Fibroblast of mammary gland (primary cell): ENCODE measurements around the gene RAVER2.

Source experiments
- DNase-seq: peaks from one replicate; pipeline ENCODE4 v3.0.0-alpha.2; 2010; ENCODE audit warnings: low read depth
- H3K4me3 ChIP-seq: 2 replicates; pipeline ENCODE4 v1.5.1; 2011; ENCODE audit warnings: low read depth, mild to moderate bottlenecking, low read length, moderate library complexity; ENCODE audit not compliant: control insufficient read depth
- TF ChIP-seq, protein P1 (sequence below): conservative IDR thresholded peaks from 2 replicates; pipeline ENCODE4 v1.5.1; 2011; ENCODE audit warnings: low read depth, low read length, inconsistent platforms; ENCODE audit not compliant: control insufficient read depth, insufficient read depth

Gene RAVER2

DNA sequence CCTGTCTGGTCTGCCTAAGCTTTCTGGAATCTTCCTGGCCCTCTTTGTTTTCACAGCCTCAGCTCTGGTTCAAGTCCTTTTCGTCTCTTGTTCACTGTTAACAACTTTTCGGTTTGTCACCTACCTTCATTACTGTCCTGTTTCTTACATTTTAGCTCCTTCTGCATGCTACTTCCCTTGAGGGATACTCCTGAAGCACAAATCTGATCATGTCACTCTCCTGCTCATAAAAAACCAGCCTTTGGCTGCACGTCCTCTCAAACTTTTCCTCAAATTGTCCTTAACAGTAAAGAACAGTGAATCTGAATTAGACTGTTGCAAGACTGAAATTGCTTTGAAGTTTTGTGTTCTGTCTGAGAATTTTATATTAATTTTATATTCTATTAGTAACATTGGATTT lies 3.3 kb downstream of the RAVER2 start:
- DNase-seq, result no peak
- TF ChIP-seq, protein P1, sequence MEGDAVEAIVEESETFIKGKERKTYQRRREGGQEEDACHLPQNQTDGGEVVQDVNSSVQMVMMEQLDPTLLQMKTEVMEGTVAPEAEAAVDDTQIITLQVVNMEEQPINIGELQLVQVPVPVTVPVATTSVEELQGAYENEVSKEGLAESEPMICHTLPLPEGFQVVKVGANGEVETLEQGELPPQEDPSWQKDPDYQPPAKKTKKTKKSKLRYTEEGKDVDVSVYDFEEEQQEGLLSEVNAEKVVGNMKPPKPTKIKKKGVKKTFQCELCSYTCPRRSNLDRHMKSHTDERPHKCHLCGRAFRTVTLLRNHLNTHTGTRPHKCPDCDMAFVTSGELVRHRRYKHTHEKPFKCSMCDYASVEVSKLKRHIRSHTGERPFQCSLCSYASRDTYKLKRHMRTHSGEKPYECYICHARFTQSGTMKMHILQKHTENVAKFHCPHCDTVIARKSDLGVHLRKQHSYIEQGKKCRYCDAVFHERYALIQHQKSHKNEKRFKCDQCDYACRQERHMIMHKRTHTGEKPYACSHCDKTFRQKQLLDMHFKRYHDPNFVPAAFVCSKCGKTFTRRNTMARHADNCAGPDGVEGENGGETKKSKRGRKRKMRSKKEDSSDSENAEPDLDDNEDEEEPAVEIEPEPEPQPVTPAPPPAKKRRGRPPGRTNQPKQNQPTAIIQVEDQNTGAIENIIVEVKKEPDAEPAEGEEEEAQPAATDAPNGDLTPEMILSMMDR, result no peak
- H3K4me3 ChIP-seq, result no peak overlapping the region

DNA sequence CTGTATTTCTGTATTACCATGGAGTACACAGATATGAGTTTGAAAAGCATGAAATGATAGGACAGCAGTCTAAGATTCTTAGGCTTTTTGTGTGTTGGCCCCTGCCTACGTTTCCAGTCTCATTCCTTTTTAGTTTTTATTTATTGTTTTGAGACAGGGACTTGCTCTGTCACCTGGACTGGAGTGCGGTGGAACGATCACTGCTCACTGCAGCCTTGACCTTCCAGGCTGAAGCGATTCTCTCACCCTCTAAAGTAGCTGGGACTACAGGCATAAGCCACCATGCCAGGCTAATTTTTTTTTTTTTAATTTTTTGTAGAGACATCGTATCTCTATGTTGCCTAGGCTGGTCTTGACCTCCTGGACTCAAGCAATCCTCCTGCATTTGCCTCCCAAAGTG lies 3.8 kb downstream of the RAVER2 start:
- no peak overlapping the region for H3K4me3 ChIP-seq
- DNase-seq, result no peak
- TF ChIP-seq, protein P1, result no peak

DNA sequence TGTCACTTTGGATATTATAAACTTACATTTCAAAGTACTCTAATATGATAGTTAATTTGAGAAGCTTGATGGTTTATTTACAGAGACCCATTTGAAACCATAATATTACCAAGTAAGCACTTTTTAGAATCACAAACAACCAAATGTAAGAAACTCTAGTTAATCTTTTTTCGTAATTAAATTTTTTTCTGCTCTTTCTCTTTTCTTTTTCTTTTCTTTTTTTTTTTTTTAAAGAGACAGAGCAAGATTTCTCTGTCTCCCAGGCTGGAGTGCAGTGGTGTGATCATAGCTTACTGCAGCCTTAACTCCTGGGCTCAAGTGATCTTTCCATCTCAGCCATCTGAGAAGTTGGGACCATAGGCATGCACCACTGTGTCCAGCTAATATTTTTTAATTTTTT lies 5.2 kb downstream of the RAVER2 start:
- TF ChIP-seq, protein P1, result no peak
- no peak overlapping the region for H3K4me3 ChIP-seq
- DNase-seq, result no peak

DNA sequence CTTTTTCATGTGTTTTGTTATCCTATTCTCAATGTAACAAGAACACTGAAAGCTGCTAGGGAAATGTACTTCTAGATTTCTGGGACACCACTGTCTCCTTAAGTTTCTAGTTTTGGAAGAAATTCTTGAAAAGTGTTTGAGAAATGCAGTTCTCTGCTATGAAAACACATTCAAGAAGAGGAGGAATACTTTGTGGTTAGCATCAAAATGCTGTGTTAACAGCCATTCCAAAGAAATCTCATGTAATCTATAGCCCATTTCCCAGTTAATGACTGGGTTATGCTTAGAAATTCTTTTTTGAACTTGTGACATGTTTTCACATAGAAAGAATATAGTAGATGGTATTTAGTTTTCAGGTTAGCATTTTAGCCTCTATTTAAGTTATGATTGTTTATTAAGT lies 6.0 kb downstream of the RAVER2 start:
- H3K4me3 ChIP-seq, result no peak overlapping the region
- TF ChIP-seq, protein P1, result no peak
- no peak for DNase-seq

DNA sequence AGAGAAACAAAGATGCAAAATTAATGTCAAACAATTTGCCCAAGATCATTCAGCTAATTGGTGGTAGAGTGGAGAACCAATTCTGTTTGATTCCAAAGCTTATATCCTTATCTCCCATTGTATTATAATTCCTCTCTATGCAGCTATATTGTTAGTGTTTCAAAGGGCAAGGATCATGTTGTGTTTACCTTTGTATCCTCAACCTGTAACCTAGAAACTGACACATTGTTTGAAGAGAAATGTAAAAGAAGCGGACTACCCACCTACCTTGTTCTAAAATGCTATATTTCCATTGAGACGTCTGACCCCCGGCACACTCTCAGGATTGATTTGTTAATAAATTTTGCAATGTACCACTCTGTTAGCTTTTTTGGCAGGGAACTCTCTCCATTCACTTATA lies 9.3 kb downstream of the RAVER2 start:
- TF ChIP-seq, protein P1, result no peak
- DNase-seq, result no peak
- no peak overlapping the region for H3K4me3 ChIP-seq

DNA sequence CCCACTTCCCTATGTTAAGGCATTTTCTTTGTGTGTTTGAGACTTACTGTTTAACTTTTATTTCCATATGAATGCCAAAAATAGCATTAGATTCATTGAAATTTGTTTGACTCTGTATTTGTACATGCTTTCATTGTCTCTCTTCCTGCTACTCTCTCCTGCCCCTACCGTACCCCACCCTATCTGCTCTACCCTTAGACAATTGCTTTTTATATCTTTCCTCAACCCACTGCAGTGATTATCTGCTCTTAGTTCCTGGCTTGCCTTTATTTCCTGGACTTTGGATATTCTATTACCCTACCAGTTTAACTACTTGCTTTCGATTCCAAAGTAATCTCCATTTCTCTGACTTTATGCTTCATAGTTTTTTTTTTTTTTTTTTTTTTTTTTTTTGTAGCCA lies 10.5 kb downstream of the RAVER2 start:
- no peak overlapping the region for H3K4me3 ChIP-seq
- TF ChIP-seq, protein P1, result no peak
- DNase-seq, result no peak

DNA sequence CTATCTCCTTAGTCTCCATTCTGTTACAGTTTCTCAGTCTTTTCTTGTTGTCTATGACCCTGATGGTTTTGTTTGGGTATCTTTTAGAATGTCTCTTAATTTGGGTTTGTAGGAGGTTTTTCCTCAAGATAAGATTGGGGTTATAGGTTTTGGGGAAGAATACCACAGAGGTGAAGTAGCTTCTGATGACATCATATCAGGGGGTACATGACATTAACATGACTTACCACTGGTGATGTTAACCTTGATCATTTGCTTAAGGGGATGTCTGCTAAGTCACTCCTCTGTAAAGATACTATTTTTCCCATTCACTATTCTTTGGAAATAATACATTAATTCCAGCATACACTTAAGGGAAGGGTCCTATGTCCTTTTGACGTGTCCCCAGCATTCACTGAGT lies 11.9 kb downstream of the RAVER2 start:
- TF ChIP-seq, protein P1, result no peak
- no peak overlapping the region for H3K4me3 ChIP-seq
- no peak for DNase-seq
